Left lung (tissue), 10 donors: Measurements from ENCODE around the gene LARGE1. TPM values are rescaled to one million over a fixed set of nuclear protein-coding genes. Genes with fewer than 3 reads are reported as not detected.

Source experiments
- ATAC-seq: fragments of 200-7000 bp; cut with Tn5 transposase; one replicate; pipeline ENCODE4 v1.9.1; 2020; ENCODE audit warnings: moderate library complexity
- DNase-seq, 4 donors: peaks; one replicate each; pipeline ENCODE4 v3.0.0-alpha.2; 2013 to 2020
- H3K27ac ChIP-seq, 2 donors: fragments of 200-600 bp; sonication (generic) in 1 of 2; one replicate each; pipeline versions ENCODE4 v1.5.0 to v1.8.0; 2020 to 2021
- H3K27me3 ChIP-seq, 2 donors: fragments of 200-600 bp; sonication (generic) in 1 of 2; one replicate each; pipeline versions ENCODE4 v1.5.0 to v1.8.0; 2020 to 2021
- H3K36me3 ChIP-seq, 2 donors: fragments of 200-600 bp; sonication (generic) in 1 of 2; one replicate each; pipeline versions ENCODE4 v1.5.0 to v1.8.0; 2020 to 2021
- H3K4me1 ChIP-seq, 2 donors: fragments of 200-600 bp; one replicate each; pipeline ENCODE4 v1.8.0; 2021
- H3K4me3 ChIP-seq, 2 donors: fragments of 200-600 bp; sonication (generic) in 1 of 2; one replicate each; pipeline versions ENCODE4 v1.5.0 to v1.8.0; 2020 to 2021; ENCODE audit warnings: mild to moderate bottlenecking in 1 of 2
- H3K9me3 ChIP-seq, 2 donors: fragments of 200-600 bp; sonication (generic) in 1 of 2; one replicate each; pipeline versions ENCODE4 v1.5.0 to v1.8.0; 2020 to 2021
- CTCF ChIP-seq, 2 donors: fragments of 200-600 bp; sonication (generic) in 1 of 2; IDR thresholded peaks; one replicate each; pipeline versions ENCODE4 v1.5.0 to v1.8.0; 2021; ENCODE audit warnings: antibody characterized with exemption in 2 of 2
- intact Hi-C, 2 donors: fragments of 100-400 bp; cut with DNase I; formaldehyde crosslinking; loops; one replicate each; pipeline versions ENCODE4 v1.11.2 to v1.14.2; 2022
- polyA plus RNA-seq, 6 donors: library from polyadenylated mRNA; unstranded; fragments of 120-200 nt; gene quantifications; one replicate each; pipeline ENCODE4 v1.2.1, GENCODE V29; 2013; ENCODE audit not compliant: insufficient read length in 6 of 6
- total RNA-seq, 2 donors: library from RNA; stranded (reverse); fragmentation: NEBNext Ultra II Directional; extraction: Animal tissue kit (Norgen Biotek cat#: 25700); gene quantifications; one replicate each; pipeline ENCODE4 v1.2.1, GENCODE V29; 2021
- donor health status: DM: no; HTN: yes; CAD: no.
- donor health status: DM: no; HTN: no; CAD: no.

Gene LARGE1
- total and polyA plus RNA-seq, 8 donors = 22.4 to 36.1 (median 33.2) TPM

- no peak for DNase-seq
- no peaks in the 10 kb centered on the region for H3K27me3 ChIP-seq
- no peak for TF ChIP-seq CTCF (IDR thresholded peaks at IDR 0.05)
- no peaks in the 10 kb centered on the region for H3K9me3 ChIP-seq
- intact Hi-C loops = no loop called here
- no peak for ATAC-seq
- no peak overlapping the region for H3K4me3 ChIP-seq
- H3K27ac ChIP-seq = no peak overlapping the region
- H3K36me3 ChIP-seq = no peaks in the 10 kb centered on the region
- peaks cover 0 to 2% of the 10 kb centered on the region in 2 donors for H3K4me1 ChIP-seq
Observed at GRCh38 chr22:33958741-33959140, 38.5 kb upstream of the LARGE1 start.

- intact Hi-C loops = no loop called here
- H3K27ac ChIP-seq = no peak overlapping the region
- no peaks in the 10 kb centered on the region for H3K36me3 ChIP-seq
- ATAC-seq = no peak
- H3K9me3 ChIP-seq = no peaks in the 10 kb centered on the region
- peaks cover 0 to 2% of the 10 kb centered on the region in 2 donors for H3K4me1 ChIP-seq
- no peak for DNase-seq
- no peak for TF ChIP-seq CTCF (IDR thresholded peaks at IDR 0.05)
- no peak overlapping the region for H3K4me3 ChIP-seq
- no peaks in the 10 kb centered on the region for H3K27me3 ChIP-seq
Observed at GRCh38 chr22:33957086-33957485, 36.8 kb upstream of the LARGE1 start.

GRCh38 chr22:33952776-33953175, 32.5 kb upstream of the LARGE1 start:
- intact Hi-C loops = no loop called here
- TF ChIP-seq CTCF (IDR thresholded peaks at IDR 0.05) = no peak
- no peak for ATAC-seq

GRCh38 chr22:33940741-33941140, 20.5 kb upstream of the LARGE1 start:
- Histone ChIP-seq H3K4me3 (no peak overlapping the region), H3K4me1 (no peaks in the 10 kb centered on the region), H3K36me3 (no peaks in the 10 kb centered on the region), H3K27ac (no peak overlapping the region), H3K27me3 (no peaks in the 10 kb centered on the region), H3K9me3 (peaks cover 0 to 6% of the 10 kb centered on the region in 2 donors)
- DNase-seq = no peak
- intact Hi-C loops = no loop called here
- ATAC-seq = no peak
- TF ChIP-seq CTCF (IDR thresholded peaks at IDR 0.05) = no peak

More at GRCh38 chr22:33952776-33953175, 32.5 kb upstream of the LARGE1 start:
- Histone ChIP-seq H3K9me3 (peaks cover 0 to 3% of the 10 kb centered on the region in 2 donors), H3K27me3 (no peaks in the 10 kb centered on the region), H3K4me3 (no peak overlapping the region), H3K27ac (no peak overlapping the region), H3K36me3 (no peaks in the 10 kb centered on the region), H3K4me1 (no peaks in the 10 kb centered on the region)
- DNase-seq = no peak

GRCh38 chr22:33932997-33933396, 12.7 kb upstream of the LARGE1 start:
- no peak overlapping the region for H3K4me3 ChIP-seq
- H3K27ac ChIP-seq = no peak overlapping the region
- intact Hi-C loops = no loop called here
- no peaks in the 10 kb centered on the region for H3K27me3 ChIP-seq
- DNase-seq = no peak
- no peaks in the 10 kb centered on the region for H3K4me1 ChIP-seq
- H3K36me3 ChIP-seq = no peaks in the 10 kb centered on the region
- TF ChIP-seq CTCF (IDR thresholded peaks at IDR 0.05) = no peak
- no peaks in the 10 kb centered on the region for H3K9me3 ChIP-seq
- no peak for ATAC-seq
